Nephron progenitor cell (in vitro differentiated cells): ENCODE measurements around the gene SMIM30.

ENCODE experiments used
- DNase-seq: peaks from one replicate; pipeline ENCODE4 v3.0.0; 2021
- H3K27ac Mint-ChIP-seq: 2 replicates; pipeline ENCODE4 v1.8.0; 2021; ENCODE audit warnings: mild to moderate bottlenecking, moderate library complexity, mixed read lengths
- H3K27me3 Mint-ChIP-seq: 2 replicates; pipeline ENCODE4 v1.8.0; 2021; ENCODE audit warnings: mild to moderate bottlenecking, low read depth, mixed read lengths; ENCODE audit not compliant: poor library complexity
- H3K36me3 Mint-ChIP-seq: 2 replicates; pipeline ENCODE4 v1.8.0; 2021; ENCODE audit warnings: low read depth, mixed read lengths
- H3K4me1 Mint-ChIP-seq: 2 replicates; pipeline ENCODE4 v1.8.0; 2021; ENCODE audit warnings: mixed read lengths
- H3K4me3 Mint-ChIP-seq: 2 replicates; pipeline ENCODE4 v1.8.0; 2021; ENCODE audit warnings: mild to moderate bottlenecking, moderate library complexity, mixed read lengths
- H3K9me3 Mint-ChIP-seq: 2 replicates; pipeline ENCODE4 v1.8.0; 2021; ENCODE audit warnings: mild to moderate bottlenecking, moderate library complexity, mixed read lengths
- CTCF ChIP-seq: fragments of 200-600 bp; sonication (generic); IDR thresholded peaks from 2 replicates; pipeline ENCODE4 v1.5.0; 2021; ENCODE audit warnings: antibody characterized with exemption

The SMIM30 gene

GRCh38 chr7:113078331-113078730 lies 40.0 kb downstream of the SMIM30 start:
- Mint-ChIP-seq H3K36me3 (no peaks in the 10 kb centered on the region), H3K27me3 (peaks cover 50% of the 10 kb centered on the region), H3K4me1 (no peaks in the 10 kb centered on the region), H3K9me3 (no peaks in the 10 kb centered on the region), H3K27ac (no peak overlapping the region), H3K4me3 (no peak overlapping the region)
- DNase-seq: no peak
- TF ChIP-seq CTCF: no peak

- TF ChIP-seq CTCF: no peak
- H3K4me3 Mint-ChIP-seq: no peak overlapping the region
- H3K4me1 Mint-ChIP-seq: no peaks in the 10 kb centered on the region
- no peak for DNase-seq
- no peaks in the 10 kb centered on the region for H3K9me3 Mint-ChIP-seq
- no peak overlapping the region for H3K27ac Mint-ChIP-seq
- no peaks in the 10 kb centered on the region for H3K36me3 Mint-ChIP-seq
- peaks cover 42% of the 10 kb centered on the region for H3K27me3 Mint-ChIP-seq
These were observed 41.7 kb downstream of the SMIM30 start for GRCh38 chr7:113076703-113077102.

- H3K9me3 Mint-ChIP-seq: no peaks in the 10 kb centered on the region
- H3K36me3 Mint-ChIP-seq: no peaks in the 10 kb centered on the region
- no peak overlapping the region for H3K27ac Mint-ChIP-seq
- no peak for DNase-seq
- TF ChIP-seq CTCF: no peak
- H3K27me3 Mint-ChIP-seq: peaks cover 18% of the 10 kb centered on the region
- no peak overlapping the region for H3K4me3 Mint-ChIP-seq
- no peaks in the 10 kb centered on the region for H3K4me1 Mint-ChIP-seq
These were observed 46.9 kb downstream of the SMIM30 start for GRCh38 chr7:113071465-113071864.
